GM19025 (cell line): ENCODE data around the gene CD81.

Source experiments
- ATAC-seq: cut with Tn5 transposase; IDR thresholded peaks from one replicate; pipeline ENCODE4 v1.9.1; 2021; ENCODE audit warnings: mild to moderate bottlenecking, low read depth, moderate library complexity; ENCODE audit not compliant: unreplicated experiment

The CD81 gene

DNA sequence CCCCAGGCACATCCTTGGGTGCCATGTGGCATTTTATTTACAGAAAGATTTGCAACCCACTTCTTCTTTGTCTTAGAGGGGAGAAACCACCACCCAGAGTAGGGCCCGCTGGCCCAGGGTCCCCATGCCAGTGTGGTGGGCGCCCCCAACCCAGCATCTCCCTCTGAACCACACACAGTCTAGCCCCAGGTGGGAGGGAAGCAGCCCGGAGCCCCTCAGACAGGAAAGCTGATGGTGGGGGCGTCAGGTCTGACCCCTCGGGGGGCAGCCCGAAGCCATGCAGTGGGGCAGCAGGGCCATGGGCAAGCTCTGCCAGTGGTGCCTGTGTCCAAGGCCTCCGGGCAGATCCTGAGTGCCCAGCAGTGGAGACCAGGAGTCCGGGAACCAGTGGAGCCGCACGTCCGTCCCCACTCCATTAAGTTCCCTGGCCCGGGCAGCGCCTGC lies 55.5 kb downstream of the CD81 start:
- ATAC-seq, result no peak

DNA sequence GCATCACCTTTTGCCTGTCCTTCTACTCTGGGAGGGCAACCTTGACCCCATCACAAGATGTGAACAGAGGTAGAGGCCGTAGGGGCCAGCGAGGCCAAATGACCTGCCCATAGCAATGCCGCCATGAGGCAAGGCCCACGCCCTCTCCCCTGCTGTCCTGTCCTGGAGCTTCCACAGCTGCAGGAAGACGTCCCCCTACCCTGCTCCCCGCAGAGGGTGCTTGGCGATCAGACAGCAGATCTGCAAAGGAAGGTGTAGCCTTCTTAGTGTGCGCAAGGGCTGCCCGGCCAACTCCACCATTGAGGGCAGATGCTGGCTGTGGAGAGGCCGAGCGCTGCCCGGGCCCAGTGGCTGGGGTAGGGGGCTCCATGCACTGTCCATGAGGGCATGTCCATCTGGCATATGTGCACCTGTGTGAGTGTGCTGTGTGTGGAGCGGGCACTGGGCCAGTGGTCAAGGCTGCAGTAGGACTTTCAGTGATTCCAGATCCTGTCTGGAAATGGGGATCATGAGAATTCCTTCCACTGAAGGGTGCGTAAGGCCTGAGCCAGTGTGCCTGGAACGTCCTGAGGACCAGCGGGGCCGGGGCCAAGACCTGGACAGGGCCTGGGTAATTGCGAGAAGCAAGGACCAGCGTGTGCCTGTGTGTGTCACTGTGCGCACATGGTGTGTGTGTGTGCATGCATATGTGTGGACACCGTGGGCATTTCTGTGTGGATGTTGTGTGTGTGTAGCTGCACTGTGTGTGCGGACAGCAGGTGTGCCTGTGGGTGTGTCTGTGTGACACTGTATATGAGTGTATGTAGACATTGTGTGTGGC lies 56.2 kb downstream of the CD81 start:
- no peak for ATAC-seq

DNA sequence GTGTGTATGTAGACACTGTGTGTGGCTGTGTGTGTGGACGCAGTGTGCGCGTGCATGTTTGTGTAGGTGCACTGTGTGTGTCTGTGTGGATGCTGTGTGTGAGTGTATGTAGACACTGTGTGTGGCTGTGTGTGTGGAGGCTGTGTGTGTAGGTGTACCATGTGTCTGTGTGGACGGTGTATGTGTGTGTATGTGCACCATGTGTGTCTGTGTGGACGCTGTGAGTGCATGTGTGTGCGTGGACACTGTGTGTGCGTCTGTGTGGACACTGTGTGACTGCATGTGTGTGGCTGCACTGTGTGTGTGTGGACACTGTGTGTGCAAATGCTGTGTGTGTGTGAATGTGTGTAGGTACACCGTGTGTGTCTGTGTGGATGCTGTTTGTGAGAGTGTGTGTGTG lies 56.9 kb downstream of the CD81 start:
- no peak for ATAC-seq

DNA sequence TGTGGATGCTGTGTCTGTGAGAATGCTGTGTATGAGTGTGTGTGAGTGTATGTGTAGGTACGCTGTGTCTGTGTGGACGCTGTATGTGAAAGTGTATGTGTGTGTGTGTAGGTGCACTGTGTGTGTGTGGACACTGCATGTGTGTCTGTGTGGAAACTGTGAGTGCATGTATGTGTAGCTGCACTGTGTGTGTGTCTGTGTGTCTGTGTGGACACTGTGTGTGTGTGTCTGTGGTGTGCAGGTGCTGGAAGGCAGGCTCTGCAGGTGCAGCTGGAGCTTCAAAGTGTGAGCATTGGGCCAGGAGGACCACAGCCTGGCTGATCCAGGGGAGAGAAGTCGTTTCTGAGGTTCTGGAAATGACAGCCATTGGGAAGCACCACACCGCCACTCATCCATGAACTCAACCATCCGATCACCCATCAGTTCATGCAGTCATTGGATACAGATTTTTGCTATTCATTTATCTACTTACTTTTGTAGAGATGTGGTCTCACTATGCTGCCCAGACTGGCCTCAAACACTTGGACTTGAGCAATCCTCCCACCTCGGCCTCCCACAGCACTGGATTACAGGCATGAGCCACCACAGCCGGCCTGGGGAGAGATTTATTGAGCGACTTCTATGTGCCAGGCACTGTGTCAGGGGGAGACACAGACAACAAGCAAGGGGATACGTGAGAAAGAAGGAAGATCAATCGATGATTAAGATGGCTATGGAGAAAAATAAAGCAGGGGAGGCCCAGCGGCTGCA lies 57.6 kb downstream of the CD81 start:
- no peak for ATAC-seq

DNA sequence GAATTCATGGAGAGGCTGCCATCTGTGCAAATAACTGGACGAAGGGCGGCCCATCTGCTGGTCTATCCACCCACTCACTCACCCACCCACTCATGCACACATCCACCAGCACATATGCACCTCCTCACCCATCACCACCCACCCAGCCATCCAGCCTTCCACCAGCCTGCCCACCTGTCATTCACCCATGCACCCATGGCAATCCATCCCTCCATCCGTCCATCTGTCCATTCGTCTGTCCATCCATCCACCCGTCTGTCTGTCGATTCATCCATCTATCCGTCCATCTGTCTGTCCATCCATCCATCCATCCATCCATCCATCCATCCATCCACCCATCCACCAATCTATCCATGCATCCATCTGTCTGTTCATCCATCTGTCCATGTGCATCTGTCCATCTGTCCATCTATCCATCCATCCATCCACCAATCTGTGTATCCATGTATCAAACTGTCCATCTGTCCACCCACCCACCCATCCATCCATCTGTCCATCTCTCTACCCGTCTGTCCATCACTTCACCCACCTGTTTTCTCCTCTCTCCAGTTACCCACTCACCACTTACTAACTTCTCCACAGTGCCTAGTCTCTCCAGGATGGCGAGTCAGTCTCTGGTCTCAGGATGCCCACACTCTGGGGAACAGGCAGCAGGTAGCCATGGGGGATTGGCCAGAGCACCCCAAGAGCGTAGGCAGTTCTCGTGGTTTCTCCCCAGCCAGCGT lies 58.3 kb downstream of the CD81 start:
- ATAC-seq, result no peak

DNA sequence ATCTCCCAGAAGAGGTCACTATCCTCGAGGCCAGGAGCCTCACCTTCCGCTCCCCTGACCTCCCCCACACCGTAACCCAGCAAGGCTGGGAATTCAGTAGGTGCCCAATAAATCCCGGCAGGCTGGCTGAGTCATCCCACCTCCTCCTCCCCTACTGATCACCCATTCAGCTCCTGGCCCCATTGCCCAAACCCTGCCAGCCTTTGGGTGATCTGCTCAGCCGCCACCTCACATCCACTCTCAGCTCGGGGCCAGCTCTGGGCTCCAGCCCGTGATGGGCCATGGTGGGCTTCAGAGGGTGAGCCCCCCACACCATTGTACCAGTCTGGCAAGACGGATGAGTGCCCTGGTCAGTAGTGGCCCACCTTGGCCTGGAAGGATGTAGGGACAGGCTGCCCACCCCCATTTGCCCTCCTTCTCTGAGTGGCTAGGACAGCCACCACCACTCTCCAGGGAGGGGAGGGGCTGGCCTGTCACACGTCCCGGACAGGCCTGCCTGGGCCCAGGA lies 59.0 kb downstream of the CD81 start:
- no peak for ATAC-seq

DNA sequence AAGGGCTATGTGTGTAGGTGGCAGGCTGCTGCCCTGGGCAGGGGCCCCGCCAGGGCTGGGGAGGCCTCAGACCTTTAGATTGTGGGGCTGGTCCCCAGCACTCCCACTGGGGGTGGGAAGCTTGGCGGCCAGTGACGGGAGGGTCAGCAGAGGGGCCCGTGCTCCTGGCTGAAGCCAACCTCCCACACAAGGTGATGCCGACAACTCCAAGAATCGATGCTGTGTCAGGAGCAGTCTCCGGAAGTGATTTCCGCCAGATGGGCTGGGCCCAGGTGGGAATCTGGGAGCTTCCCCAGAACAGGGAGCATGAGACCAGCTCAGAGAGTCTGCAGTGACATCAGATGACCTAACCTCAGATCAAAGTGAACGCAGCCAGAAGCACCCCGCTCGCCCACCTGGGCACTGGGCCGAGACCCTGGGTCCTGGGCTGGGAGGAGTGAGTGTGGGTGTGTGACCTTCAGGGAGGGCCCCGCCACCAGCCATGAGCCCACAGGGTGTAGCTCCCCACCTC lies 59.5 kb downstream of the CD81 start:
- no peak for ATAC-seq

DNA sequence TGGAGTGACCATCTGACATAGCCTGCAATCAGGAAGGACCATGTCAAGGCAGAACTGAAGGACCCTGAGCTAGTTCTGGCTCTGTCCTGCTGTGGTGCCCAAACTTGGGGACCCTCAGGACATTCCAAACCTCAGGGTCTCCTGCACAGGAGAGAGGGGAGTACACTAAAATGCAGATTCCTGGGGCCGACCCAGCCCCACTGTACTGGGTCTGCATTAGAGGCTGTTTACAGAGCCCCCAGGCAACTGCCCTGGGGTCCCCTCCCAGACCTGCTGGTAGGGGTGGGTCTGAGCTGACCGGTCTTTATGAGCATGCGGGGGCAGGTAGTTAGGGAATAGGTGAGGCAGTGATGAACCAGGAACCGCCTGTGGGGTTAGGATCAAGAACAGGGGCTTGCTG lies 60.4 kb downstream of the CD81 start:
- no peak for ATAC-seq

DNA sequence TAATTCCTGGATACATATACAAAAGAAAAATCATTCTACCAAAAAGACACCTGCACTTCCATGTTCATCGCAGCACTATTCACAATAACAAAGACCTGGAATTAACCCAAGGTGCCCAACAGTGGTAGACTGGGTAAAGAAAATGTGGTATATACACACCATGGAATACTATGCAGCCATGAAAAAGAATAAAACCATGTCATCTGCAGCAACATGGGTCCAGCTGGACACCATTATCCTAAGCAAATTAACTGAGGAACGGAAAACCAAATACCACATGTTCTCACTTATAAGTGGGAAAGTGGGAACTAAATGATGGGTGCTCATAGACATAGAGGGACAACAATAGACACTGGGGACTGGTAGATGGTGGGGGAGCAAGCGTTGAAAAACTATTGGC lies 62.7 kb downstream of the CD81 start:
- ATAC-seq, result no peak

DNA sequence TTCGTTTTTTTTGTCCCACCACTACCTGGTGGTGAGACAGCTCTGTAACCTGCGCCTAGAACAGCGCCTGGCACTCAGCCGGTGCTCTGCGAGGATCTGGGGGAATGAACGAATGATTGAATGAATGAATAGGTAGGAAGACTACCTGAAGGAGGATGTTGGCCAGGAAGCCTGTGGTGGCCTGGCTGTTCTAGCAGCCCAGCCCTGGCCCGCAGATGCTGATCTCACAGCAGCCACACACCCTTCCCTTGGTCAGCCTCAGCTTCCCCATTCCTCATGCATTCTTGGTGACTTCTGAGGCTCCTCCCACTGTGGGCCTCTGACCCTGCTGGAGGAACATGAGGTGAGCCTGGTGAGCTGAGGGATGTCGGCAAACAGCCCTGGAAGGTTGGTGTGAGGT lies 63.5 kb downstream of the CD81 start:
- no peak for ATAC-seq

DNA sequence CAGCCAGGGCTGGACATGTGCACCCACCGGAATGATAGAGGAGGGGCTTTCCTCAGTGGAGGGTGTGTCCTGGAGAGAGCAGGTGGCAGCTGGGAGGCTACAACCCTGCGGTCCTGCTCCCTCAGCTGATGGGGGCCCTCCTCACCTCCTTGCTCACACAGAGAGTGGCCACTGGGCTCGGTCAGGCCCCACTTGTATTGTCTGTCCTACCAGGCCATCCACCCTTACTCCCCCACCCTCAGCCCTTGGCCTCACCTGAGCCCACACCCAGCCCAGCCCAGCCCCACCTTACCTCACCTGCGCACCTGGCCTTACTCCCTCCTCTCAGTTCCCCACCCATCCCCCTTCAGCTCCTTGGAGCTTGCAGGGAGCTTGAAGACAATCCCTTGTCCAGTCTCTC lies 64.1 kb downstream of the CD81 start:
- ATAC-seq, result no peak

DNA sequence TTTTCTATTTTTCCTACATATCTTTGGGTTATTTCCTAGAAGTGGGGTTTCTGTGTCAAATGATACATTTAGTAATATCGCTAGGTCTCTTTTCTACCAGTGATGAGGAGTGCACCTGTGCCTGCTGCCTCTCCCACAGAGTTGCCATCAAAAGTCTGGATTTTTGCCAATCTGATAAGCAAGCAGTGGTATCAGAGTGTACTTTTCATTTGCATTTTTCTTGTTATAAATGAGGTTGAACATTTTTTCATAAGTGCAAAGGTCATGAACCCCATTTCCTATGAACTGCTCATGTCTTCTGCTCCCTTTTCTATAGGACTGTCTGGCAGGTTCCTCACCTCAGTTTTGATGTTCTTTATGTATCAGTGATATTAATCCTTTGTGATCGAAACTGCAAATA lies 65.5 kb downstream of the CD81 start:
- no peak for ATAC-seq

DNA sequence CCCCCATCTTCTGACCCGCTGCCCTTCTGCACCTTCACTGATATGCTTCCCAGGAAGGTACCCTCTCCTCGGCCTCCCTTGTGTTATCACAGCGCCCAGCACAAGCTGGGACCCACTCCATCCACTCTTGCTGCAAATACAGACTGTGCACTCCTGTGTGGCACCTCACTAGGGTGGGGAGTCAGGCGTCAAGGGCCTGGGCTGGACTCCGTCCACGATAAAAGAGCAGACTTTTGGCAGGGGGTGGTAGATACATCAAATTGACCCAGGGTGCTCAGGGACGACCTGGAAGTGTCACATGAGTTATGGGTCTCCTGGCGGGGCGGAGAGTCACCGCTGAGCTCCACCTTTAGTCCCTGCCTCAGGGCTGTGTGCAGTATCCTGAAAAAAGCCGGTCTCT lies 66.3 kb downstream of the CD81 start:
- no peak for ATAC-seq

DNA sequence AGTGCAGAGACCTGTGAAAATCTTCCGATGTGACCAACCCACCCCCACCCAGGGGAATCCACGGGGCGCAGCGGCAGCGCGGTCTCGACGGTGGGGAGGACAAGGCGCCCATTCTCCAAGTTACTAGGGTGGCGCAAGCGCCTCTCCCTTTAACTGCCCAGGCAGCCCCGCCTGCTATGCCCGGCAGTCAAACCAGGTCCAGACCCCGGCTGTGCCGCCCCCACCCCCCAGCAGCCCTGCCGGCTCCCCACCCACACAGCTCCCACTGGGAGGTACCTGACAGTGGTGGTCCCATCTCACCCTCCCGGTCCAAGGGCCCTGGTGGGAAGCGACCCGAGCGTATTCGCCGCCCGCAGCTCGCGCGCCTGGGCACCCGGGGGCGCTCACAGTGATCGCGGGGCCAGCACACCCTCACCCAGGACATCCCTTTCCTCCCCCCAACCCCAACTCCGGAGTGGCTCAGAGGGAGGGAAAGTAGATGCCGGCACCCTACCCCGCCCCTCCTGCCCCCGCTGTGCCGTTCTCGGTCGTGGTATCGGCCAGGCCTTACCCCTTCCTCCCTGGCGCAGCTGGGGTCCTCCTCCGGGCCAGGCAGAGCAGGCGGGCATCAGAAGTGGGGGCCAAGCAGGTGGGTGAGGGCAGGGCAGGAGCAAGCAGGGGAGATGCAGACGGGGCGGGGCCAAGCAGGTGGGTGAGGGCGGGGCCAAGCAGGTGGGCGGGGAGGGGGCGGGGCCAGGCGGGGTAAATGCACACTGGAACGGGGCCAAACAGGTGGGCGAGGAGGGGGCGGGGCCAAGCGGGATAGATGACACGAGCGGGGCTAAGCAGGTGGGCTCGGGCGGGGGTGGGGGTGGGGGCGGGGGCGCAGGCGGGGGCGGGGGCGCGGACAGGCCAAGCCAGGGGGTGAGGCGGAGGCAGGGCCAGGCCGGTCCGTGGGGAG lies 67.0 kb downstream of the CD81 start, which contains the start of gene TRPM5:
TSS of gene TRPM5 (minus strand) at position 634 of the 940 bp plus-strand sequence. CDS start 21,478 bp downstream, outside the sequence.
- no peak for ATAC-seq

DNA sequence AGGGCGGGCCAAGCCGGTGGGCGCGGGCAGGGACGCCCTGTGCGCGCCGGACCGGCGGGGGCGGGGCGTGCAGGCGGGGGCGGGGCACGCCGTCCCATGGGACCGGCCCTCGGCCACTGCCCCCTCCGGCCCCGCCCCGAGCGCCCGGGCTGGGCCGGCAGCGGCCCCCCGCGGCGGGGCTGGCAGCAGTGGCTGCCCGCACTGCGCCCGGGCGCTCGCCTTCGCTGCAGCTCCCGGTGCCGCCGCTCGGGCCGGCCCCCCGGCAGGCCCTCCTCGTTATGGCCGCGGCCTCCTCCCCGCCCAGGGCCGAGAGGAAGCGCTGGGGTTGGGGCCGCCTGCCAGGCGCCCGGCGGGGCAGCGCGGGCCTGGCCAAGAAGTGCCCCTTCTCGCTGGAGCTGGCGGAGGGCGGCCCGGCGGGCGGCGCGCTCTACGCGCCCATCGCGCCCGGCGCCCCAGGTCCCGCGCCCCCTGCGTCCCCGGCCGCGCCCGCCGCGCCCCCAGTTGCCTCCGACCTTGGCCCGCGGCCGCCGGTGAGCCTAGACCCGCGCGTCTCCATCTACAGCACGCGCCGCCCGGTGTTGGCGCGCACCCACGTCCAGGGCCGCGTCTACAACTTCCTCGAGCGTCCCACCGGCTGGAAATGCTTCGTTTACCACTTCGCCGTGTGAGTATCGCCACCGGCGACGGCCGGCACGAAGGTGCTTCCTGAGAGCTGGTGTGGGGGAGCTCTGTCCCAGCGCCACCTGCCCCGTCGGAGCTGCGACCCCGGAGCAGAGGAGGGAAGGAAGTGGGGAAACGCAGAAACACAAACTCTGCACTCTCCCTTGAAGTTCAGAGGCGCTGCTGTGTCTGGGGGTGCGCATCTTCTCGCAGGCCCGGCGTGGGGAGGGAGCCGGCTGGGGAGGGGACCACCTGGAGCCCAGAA lies 68.0 kb downstream of the CD81 start, which contains the start of gene KCNQ1:
TSS of gene KCNQ1 (plus strand) at position 188 of the 925 bp plus-strand sequence. CDS start at position 279, 91 bp downstream.
- ATAC-seq, result no peak

DNA sequence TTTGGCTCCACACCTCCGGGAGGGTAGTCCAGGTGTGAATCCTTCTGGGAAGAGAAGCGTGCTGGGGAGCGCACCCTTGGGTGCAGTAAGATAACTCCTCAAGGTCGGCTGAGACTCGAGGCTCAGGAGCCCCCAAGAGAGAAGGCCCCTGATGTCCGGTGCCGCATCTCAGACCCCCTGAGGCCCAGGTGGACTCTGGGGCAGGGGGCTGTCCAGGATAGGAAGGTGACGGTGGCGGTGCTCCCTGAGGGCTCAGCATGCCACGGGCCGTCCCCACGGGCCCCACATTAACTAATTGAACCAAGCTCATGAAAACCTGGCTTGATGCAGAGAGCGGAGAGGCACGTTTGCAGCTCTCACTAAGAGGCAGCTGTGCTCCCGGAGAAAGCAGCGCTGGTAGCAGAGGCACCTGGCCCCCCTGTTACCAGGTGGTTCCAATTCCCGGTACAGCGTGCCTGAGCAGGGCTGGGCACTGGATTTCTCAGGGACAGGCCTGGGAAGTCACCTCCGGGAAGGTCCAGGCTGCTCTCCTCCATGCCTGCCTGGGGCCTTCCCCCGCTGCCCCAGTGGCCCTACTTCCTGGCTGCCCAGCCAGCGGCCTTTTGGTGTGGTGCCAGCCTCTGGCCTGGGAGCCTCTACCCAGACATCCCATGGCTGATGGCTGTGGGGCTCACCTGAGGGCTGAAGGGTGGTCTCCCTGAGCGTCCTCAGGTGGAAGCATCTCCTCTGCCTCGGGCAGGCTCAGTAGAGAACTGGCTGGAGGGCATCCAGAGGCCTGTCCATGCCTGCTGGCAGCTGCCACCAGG lies 68.8 kb downstream of the CD81 start:
- no peak for ATAC-seq

DNA sequence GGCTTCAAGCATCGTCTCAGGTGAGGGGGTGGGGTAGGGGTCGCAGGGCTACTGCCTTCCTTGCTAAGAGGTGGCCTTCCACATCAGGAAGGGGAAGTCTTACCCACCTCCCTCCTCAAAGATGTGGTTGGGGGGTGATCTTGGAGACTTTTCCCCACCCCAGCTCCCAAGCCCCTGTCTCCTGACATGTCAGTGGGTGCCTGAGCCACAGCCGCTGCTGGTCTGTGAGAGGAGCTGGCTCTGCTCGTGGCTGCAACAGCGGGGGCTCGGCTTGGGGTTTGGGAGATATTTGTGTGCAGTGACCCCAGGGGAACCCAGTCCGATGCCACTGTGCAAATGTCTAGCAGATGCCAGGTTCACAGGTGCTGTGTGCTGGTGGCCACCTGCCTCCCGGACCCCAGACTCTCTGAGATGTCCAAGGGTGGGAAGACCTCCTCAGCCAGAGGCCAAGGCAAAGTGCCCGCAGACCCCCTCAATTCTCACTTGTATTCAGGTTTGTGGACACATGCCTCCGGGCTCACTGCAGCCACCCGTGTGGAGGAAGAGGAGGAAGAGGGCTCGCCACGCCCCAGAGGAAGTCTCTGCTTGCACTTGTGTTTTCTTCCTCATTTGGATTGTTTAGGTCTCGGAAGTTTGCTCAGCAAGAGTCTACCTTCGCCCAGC lies 69.6 kb downstream of the CD81 start:
- no peak for ATAC-seq
